Endothelial cell of umbilical vein (primary cell): ENCODE results near the gene SETX. TPM values are rescaled to one million over a fixed set of nuclear protein-coding genes. Genes with fewer than 3 reads are reported as not detected.

Experiments
- polyA plus RNA-seq, 4 experiments: library from polyadenylated mRNA; depleted of rRNA in 3 of 4; stranded (reverse) in 3 of 4; unstranded in 1 of 4; fragments of >200 nt; gene quantifications; 2 replicates each; pipeline versions ENCODE4 v1.2.1 to v1.2.3, GENCODE V29; 2011 to 2012; ENCODE audit warnings: missing spikeins in 1 of 4
- total RNA-seq: library from RNA; stranded (reverse); gene quantifications from 2 replicates; pipeline ENCODE4 v1.2.3, GENCODE V29; 2021

Gene SETX
- total and polyA plus RNA-seq, 2 donors (not counting 3 experiments of a cell fraction or from before 2014, with no cell fraction given): 20.9 to 47.7 TPM

Other genes with a start within 250 kb of the SETX start
- 0.88 TPM in 1 of 2 replicates, not detected in the other for gene NTNG2, start 192.9 kb downstream of the SETX start, total RNA-seq
- 0.08 and 0.11 TPM in 2 replicates for gene NTNG2, start 192.9 kb downstream of the SETX start, polyA plus RNA-seq
- 12.0 and 13.8 TPM in 2 replicates for gene TTF1, start 51.9 kb upstream of the SETX start, total RNA-seq
- 3.6 and 4.9 TPM in 2 replicates for gene TTF1, start 51.9 kb upstream of the SETX start, polyA plus RNA-seq
- gene CFAP77, start 55.2 kb upstream of the SETX start, total RNA-seq: not detected in 2 replicates
- gene CFAP77, start 55.2 kb upstream of the SETX start, polyA plus RNA-seq: 0.14 TPM in 1 of 2 replicates, not detected in the other
- gene BARHL1, start 227.6 kb upstream of the SETX start, total RNA-seq: not detected in 2 replicates
- gene BARHL1, start 227.6 kb upstream of the SETX start, polyA plus RNA-seq: not detected in 2 replicates